GM12892 (cell line): ENCODE results near the gene AP3B1.

Experiments used
- POLR2A ChIP-seq: IDR thresholded peaks from 2 replicates; pipeline ENCODE4 v1.6.1; 2011; ENCODE audit warnings: low read depth, low read length, control low read depth
- POLR2AphosphoS5 ChIP-seq: IDR thresholded peaks from 2 replicates; pipeline ENCODE4 v1.6.1; 2011; ENCODE audit warnings: low read depth, low read length, control low read depth
- TAF1 ChIP-seq: IDR thresholded peaks from 2 replicates; pipeline ENCODE4 v1.6.1; 2011; ENCODE audit warnings: low read depth, mild to moderate bottlenecking, control low read depth, low read length, borderline replicate concordance

- no peak for TF ChIP-seq POLR2A
- TF ChIP-seq POLR2AphosphoS5 = no peak
- no peak for TF ChIP-seq TAF1
Measured at GRCh38 chr5:78108564-78108963, 185.9 kb downstream of the AP3B1 start.
